Measurements from ENCODE around the gene YIPF4.

The YIPF4 gene

DNA sequence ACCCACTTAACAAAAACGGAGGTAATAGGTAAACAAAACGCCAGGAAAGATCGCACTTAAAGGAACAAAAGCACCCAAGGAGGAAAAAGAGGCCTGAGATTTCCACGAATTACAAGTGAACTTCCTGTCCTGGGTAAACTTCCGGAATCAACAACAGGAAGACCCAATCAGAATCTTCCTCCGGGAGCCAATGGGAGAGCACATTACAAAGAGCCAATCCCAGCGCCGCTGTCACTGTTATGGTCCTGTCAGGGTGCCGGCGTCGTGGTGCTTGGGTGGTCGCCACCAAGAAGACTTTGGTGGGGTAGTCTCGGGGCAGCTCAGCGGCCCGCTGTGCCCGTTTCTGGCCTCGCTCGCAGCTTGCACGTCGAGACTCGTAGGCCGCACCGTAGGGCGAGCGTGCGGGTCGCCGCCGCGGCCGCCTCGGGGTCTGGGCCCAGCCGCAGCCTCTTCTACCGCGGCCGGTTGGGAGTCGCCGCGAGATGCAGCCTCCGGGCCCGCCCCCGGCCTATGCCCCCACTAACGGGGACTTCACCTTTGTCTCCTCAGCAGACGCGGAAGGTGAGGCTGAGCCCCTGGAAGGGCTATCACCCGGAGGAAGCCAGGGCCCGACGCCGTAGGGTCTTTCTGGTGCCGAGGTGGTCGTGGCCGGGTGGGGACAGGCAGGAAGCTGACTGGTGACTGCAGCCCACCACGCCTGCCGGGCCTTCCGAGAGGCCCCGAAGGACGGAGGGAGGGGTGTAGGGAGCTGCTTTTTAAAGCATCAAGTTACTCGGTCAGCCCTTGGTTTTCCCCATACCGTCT, at the start of gene YIPF4:
YIPF4 (plus strand) TSS at position 231 of the 804 bp plus-strand sequence; CDS start at position 483, 252 bp downstream.
- H3K9ac ChIP-seq (ENCODE audit: low read length) = peak within 1 kb of the TSS; percentile 95
- H3F3A ChIP-seq (ENCODE audit: insufficient read depth) = no peaks in the 10 kb centered on the region
- peak within 1 kb of the TSS; percentile 36; the same call in 1 of the 2 replicates for H3K27ac ChIP-seq (ENCODE audit: low read depth, low read length)
- peak within 1 kb of the TSS; percentile 94 for H2AFZ ChIP-seq (ENCODE audit: low read depth, low read length, severe bottlenecking)
- no peaks in the 10 kb centered on the region for H3K9me3 ChIP-seq (ENCODE audit: insufficient read depth, low read length)
- no peaks in the 10 kb centered on the region for H4K20me1 ChIP-seq (ENCODE audit: low read depth, low read length)
- H3K9me2 ChIP-seq (replicated peaks; ENCODE audit: insufficient read depth, low read length) = no peaks in the 10 kb centered on the region
- H3K27me3 ChIP-seq (ENCODE audit: low read length) = no peaks in the 10 kb centered on the region
- peaks cover 42% of the 10 kb centered on the region for H3K79me2 ChIP-seq (ENCODE audit: insufficient read depth, low read length)
- peak within 1 kb of the TSS; percentile 100 for H3K4me3 ChIP-seq (ENCODE audit: insufficient read depth, low read length, poor library complexity, severe bottlenecking)
- H3K4me2 ChIP-seq (ENCODE audit: low read depth, low read length, poor library complexity, severe bottlenecking) = peak within 1 kb of the TSS; percentile 99
- no peak for TF ChIP-seq EZH2phosphoT487 (conservative IDR thresholded peaks at IDR 0.05; ENCODE audit: low read length)
- TF ChIP-seq CTCF (IDR thresholded peaks at IDR 0.05; ENCODE audit: insufficient read depth, low read length, poor library complexity, severe bottlenecking) = no peak
- H3K36me3 ChIP-seq (ENCODE audit: low read length) = no peaks in the 10 kb centered on the region

- TF ChIP-seq CTCF (IDR thresholded peaks at IDR 0.05; ENCODE audit: insufficient read depth, low read length, poor library complexity, severe bottlenecking) = no peak
- no peak for TF ChIP-seq EZH2phosphoT487 (conservative IDR thresholded peaks at IDR 0.05; ENCODE audit: low read length)
- Histone ChIP-seq H3K9ac (ENCODE audit: low read length) (no peak overlapping the region), H2AFZ (ENCODE audit: low read depth, low read length, severe bottlenecking) (no peak overlapping the region), H3K79me2 (ENCODE audit: insufficient read depth, low read length) (no peaks in the 10 kb centered on the region), H3K4me3 (ENCODE audit: insufficient read depth, low read length, poor library complexity, severe bottlenecking) (no peak overlapping the region), H3K9me2 (replicated peaks; ENCODE audit: insufficient read depth, low read length) (no peaks in the 10 kb centered on the region), H4K20me1 (ENCODE audit: low read depth, low read length) (no peaks in the 10 kb centered on the region), H3K36me3 (ENCODE audit: low read length) (no peaks in the 10 kb centered on the region), H3K9me3 (ENCODE audit: insufficient read depth, low read length) (no peaks in the 10 kb centered on the region), H3F3A (ENCODE audit: insufficient read depth) (peaks cover 8% of the 10 kb centered on the region; the same call in 1 of the 2 replicates), H3K4me2 (ENCODE audit: low read depth, low read length, poor library complexity, severe bottlenecking) (no peak overlapping the region), H3K27me3 (ENCODE audit: low read length) (no peaks in the 10 kb centered on the region), H3K27ac (ENCODE audit: low read depth, low read length) (no peak overlapping the region)
These were observed 49.5 kb upstream of the YIPF4 start for GRCh38 chr2:32228181-32228580.

DNA sequence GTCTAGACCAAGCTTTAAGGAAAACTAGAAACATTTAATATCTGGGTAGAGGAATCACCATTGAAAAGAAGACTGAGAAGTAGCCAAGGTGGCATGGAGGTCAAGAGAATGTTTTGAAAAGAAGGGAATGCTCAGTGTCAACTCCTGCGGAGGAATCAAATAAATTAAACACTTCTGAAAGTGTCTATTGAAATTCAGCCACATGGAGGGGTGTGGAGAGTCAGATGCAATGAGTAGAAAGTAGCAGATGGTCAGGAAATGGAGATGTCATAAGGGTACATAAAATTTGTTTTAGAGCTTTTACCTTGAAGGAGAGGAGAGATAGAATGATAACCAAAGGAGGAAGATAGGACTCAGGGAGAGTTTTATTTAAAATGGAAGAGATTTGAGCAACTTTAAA, 48.1 kb upstream of the YIPF4 start:
- no peaks in the 10 kb centered on the region for H4K20me1 ChIP-seq (ENCODE audit: low read depth, low read length)
- H3F3A ChIP-seq (ENCODE audit: insufficient read depth) = peaks cover 8% of the 10 kb centered on the region; the same call in 1 of the 2 replicates
- no peaks in the 10 kb centered on the region for H3K79me2 ChIP-seq (ENCODE audit: insufficient read depth, low read length)
- H2AFZ ChIP-seq (ENCODE audit: low read depth, low read length, severe bottlenecking) = no peak overlapping the region
- no peak overlapping the region for H3K4me3 ChIP-seq (ENCODE audit: insufficient read depth, low read length, poor library complexity, severe bottlenecking)
- TF ChIP-seq CTCF (IDR thresholded peaks at IDR 0.05; ENCODE audit: insufficient read depth, low read length, poor library complexity, severe bottlenecking) = no peak
- no peak for TF ChIP-seq EZH2phosphoT487 (conservative IDR thresholded peaks at IDR 0.05; ENCODE audit: low read length)
- H3K4me2 ChIP-seq (ENCODE audit: low read depth, low read length, poor library complexity, severe bottlenecking) = no peak overlapping the region
- no peaks in the 10 kb centered on the region for H3K9me3 ChIP-seq (ENCODE audit: insufficient read depth, low read length)
- H3K9me2 ChIP-seq (replicated peaks; ENCODE audit: insufficient read depth, low read length) = no peaks in the 10 kb centered on the region
- H3K27ac ChIP-seq (ENCODE audit: low read depth, low read length) = no peak overlapping the region
- H3K9ac ChIP-seq (ENCODE audit: low read length) = no peak overlapping the region
- H3K27me3 ChIP-seq (ENCODE audit: low read length) = no peaks in the 10 kb centered on the region
- no peaks in the 10 kb centered on the region for H3K36me3 ChIP-seq (ENCODE audit: low read length)

Data from SU-DHL-6 (cell line).